ENCODE measurements around the gene NOMO2. TPM values are rescaled to one million over a fixed set of nuclear protein-coding genes. Genes with fewer than 3 reads are reported as not detected.
A peak's percentile ranks its signal among the peaks of the same experiment; 100 is the strongest.
"Not testable (repeated sequence)": the region's sequence is repeated elsewhere in the genome, so short reads cannot be mapped to it uniquely, and the experiment has no call there.

NOMO2 gene
- total and polyA plus RNA-seq, 9 donors, result 49.3 to 90.5 (median 77.9) TPM

- H3K4me1 ChIP-seq (ENCODE audit: control insufficient read depth, insufficient read depth, low read length); H3K27me3 ChIP-seq (ENCODE audit: control insufficient read depth, insufficient read depth, low read length); H3K9me3 ChIP-seq (replicated peaks; ENCODE audit: control insufficient read depth, low read depth, low read length); H3K27ac ChIP-seq (ENCODE audit: low read length); H3K36me3 ChIP-seq (ENCODE audit: control insufficient read depth, insufficient read depth, low read length); H3K4me3 ChIP-seq (ENCODE audit: low read length); DNase-seq: not testable (repeated sequence)
- no CpG with 5 or more reads among the region's 2 CpGs for WGBS (ENCODE audit: insufficient coverage)
Measured at GRCh38 chr16:18575945-18576344, 14.0 kb upstream of the NOMO2 start.

GRCh38 chr16:18575298-18575917, 13.5 kb upstream of the NOMO2 start:
- not testable (repeated sequence) for H3K27me3 ChIP-seq (ENCODE audit: control insufficient read depth, insufficient read depth, low read length); H3K4me3 ChIP-seq (ENCODE audit: low read length); H3K4me1 ChIP-seq (ENCODE audit: control insufficient read depth, insufficient read depth, low read length); H3K27ac ChIP-seq (ENCODE audit: low read length); DNase-seq; H3K36me3 ChIP-seq (ENCODE audit: control insufficient read depth, insufficient read depth, low read length); H3K9me3 ChIP-seq (replicated peaks; ENCODE audit: control insufficient read depth, low read depth, low read length)
- no CpG with 5 or more reads among the region's 13 CpGs for WGBS (ENCODE audit: insufficient coverage)

- not testable (repeated sequence) for H3K9me3 ChIP-seq (replicated peaks; ENCODE audit: control insufficient read depth, low read depth, low read length); DNase-seq; H3K4me1 ChIP-seq (ENCODE audit: control insufficient read depth, insufficient read depth, low read length); H3K4me3 ChIP-seq (ENCODE audit: low read length); H3K36me3 ChIP-seq (ENCODE audit: control insufficient read depth, insufficient read depth, low read length); H3K27me3 ChIP-seq (ENCODE audit: control insufficient read depth, insufficient read depth, low read length); H3K27ac ChIP-seq (ENCODE audit: low read length)
- WGBS (ENCODE audit: insufficient coverage), result no CpG with 5 or more reads among the region's 7 CpGs
Measured at GRCh38 chr16:18573887-18574286, 12.0 kb upstream of the NOMO2 start.

- not testable (repeated sequence) for H3K9me3 ChIP-seq (replicated peaks; ENCODE audit: control insufficient read depth, low read depth, low read length); H3K4me1 ChIP-seq (ENCODE audit: control insufficient read depth, insufficient read depth, low read length); H3K27ac ChIP-seq (ENCODE audit: low read length); H3K27me3 ChIP-seq (ENCODE audit: control insufficient read depth, insufficient read depth, low read length); H3K4me3 ChIP-seq (ENCODE audit: low read length); DNase-seq; H3K36me3 ChIP-seq (ENCODE audit: control insufficient read depth, insufficient read depth, low read length)
- no CpG with 5 or more reads among the region's 8 CpGs for WGBS (ENCODE audit: insufficient coverage)
Measured at GRCh38 chr16:18572973-18573372, 11.1 kb upstream of the NOMO2 start.

GRCh38 chr16:18571307-18571850, 9.5 kb upstream of the NOMO2 start:
- not testable (repeated sequence) for H3K27me3 ChIP-seq (ENCODE audit: control insufficient read depth, insufficient read depth, low read length); H3K27ac ChIP-seq (ENCODE audit: low read length); H3K4me3 ChIP-seq (ENCODE audit: low read length); DNase-seq; H3K4me1 ChIP-seq (ENCODE audit: control insufficient read depth, insufficient read depth, low read length); H3K9me3 ChIP-seq (replicated peaks; ENCODE audit: control insufficient read depth, low read depth, low read length); H3K36me3 ChIP-seq (ENCODE audit: control insufficient read depth, insufficient read depth, low read length)
- no CpG with 5 or more reads among the region's 13 CpGs for WGBS (ENCODE audit: insufficient coverage)

- DNase-seq; H3K4me1 ChIP-seq (ENCODE audit: control insufficient read depth, insufficient read depth, low read length); H3K9me3 ChIP-seq (replicated peaks; ENCODE audit: control insufficient read depth, low read depth, low read length); H3K27ac ChIP-seq (ENCODE audit: low read length); H3K4me3 ChIP-seq (ENCODE audit: low read length); H3K36me3 ChIP-seq (ENCODE audit: control insufficient read depth, insufficient read depth, low read length); H3K27me3 ChIP-seq (ENCODE audit: control insufficient read depth, insufficient read depth, low read length): not testable (repeated sequence)
- WGBS (ENCODE audit: insufficient coverage), result no CpG with 5 or more reads among the region's 46 CpGs
Measured at GRCh38 chr16:18570529-18571306, 8.8 kb upstream of the NOMO2 start.

GRCh38 chr16:18560416-18561220, 1.3 kb downstream of the NOMO2 start:
- not testable (repeated sequence) for DNase-seq; H3K9me3 ChIP-seq (replicated peaks; ENCODE audit: control insufficient read depth, low read depth, low read length); H3K27ac ChIP-seq (ENCODE audit: low read length); H3K27me3 ChIP-seq (ENCODE audit: control insufficient read depth, insufficient read depth, low read length); H3K36me3 ChIP-seq (ENCODE audit: control insufficient read depth, insufficient read depth, low read length); H3K4me1 ChIP-seq (ENCODE audit: control insufficient read depth, insufficient read depth, low read length)
- 47% methylated on average over 3 of the region's 16 CpGs for WGBS (ENCODE audit: insufficient coverage)
- H3K4me3 ChIP-seq (ENCODE audit: low read length), result peak overlapping the region; percentile 29

GRCh38 chr16:18553671-18554070, 8.2 kb downstream of the NOMO2 start:
- not testable (repeated sequence) for H3K27me3 ChIP-seq (ENCODE audit: control insufficient read depth, insufficient read depth, low read length); DNase-seq; H3K4me3 ChIP-seq (ENCODE audit: low read length); H3K27ac ChIP-seq (ENCODE audit: low read length); H3K9me3 ChIP-seq (replicated peaks; ENCODE audit: control insufficient read depth, low read depth, low read length); H3K4me1 ChIP-seq (ENCODE audit: control insufficient read depth, insufficient read depth, low read length); H3K36me3 ChIP-seq (ENCODE audit: control insufficient read depth, insufficient read depth, low read length)
- no CpG with 5 or more reads among the region's 5 CpGs for WGBS (ENCODE audit: insufficient coverage)

- H3K9me3 ChIP-seq (replicated peaks; ENCODE audit: control insufficient read depth, low read depth, low read length); H3K4me1 ChIP-seq (ENCODE audit: control insufficient read depth, insufficient read depth, low read length); H3K27ac ChIP-seq (ENCODE audit: low read length); H3K36me3 ChIP-seq (ENCODE audit: control insufficient read depth, insufficient read depth, low read length); H3K4me3 ChIP-seq (ENCODE audit: low read length); DNase-seq; H3K27me3 ChIP-seq (ENCODE audit: control insufficient read depth, insufficient read depth, low read length): not testable (repeated sequence)
- no CpG with 5 or more reads among the region's 6 CpGs for WGBS (ENCODE audit: insufficient coverage)
Measured at GRCh38 chr16:18547382-18547781, 14.5 kb downstream of the NOMO2 start.

- not testable (repeated sequence) for H3K27me3 ChIP-seq (ENCODE audit: control insufficient read depth, insufficient read depth, low read length); H3K36me3 ChIP-seq (ENCODE audit: control insufficient read depth, insufficient read depth, low read length); DNase-seq; H3K9me3 ChIP-seq (replicated peaks; ENCODE audit: control insufficient read depth, low read depth, low read length); H3K4me1 ChIP-seq (ENCODE audit: control insufficient read depth, insufficient read depth, low read length); H3K4me3 ChIP-seq (ENCODE audit: low read length); H3K27ac ChIP-seq (ENCODE audit: low read length)
- no CpG with 5 or more reads among the region's 5 CpGs for WGBS (ENCODE audit: insufficient coverage)
Measured at GRCh38 chr16:18546853-18547252, 15.0 kb downstream of the NOMO2 start.

All from muscle of leg (tissue), 11 donors.